Medulla oblongata (tissue), 1 donor: ENCODE data around the gene DGKD.

Experiments used
- DNase-seq: peaks from one replicate; pipeline ENCODE4 v3.0.0-alpha.2; 2015; ENCODE audit errors: extremely low spot score

DGKD gene

DNA sequence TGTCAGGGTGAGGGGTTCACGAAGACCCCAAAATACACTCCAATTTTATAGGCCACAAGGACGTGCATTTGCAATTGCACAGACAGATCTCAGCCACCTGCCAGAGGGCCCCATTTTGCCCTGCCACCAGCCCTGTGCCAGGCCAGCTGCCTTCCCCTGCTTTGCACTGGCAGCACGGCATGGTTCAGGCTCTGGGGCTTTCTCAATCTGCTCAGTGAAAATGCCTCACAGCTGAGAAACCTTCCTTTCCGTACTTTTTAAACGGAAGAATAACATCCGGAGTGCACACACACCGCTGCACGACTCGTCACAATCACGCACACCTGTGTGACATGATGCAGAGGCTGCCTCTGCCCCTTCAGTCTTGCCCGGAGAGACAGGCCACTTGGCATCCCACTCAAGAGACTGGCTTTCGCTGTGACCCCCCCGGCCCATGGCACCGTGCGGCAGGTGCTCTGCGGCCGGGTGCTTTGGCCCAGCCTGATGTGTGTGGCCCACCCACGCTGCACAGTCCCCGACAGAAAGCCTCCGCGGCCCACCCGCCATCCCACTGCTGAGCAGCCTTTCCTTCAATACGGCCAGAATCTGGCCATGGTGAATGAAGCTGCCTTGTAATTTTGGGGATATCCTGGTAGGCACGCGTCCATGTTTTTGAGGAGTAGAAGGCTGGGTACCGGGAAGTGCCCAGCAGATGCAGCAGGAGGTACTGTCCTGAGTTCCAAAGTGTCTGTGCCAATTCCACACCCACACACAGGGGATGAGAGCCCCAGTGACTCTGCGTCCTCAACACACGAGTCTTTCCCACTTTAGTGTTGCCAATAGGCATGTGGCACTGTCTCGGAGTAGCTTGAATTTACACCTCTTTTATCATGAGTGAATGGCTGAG lies 123.5 kb downstream of the DGKD start:
- DNase-seq = no peak

GRCh38 chr2:233479616-233480489 lies 125.6 kb downstream of the DGKD start:
- no peak for DNase-seq

GRCh38 chr2:233480490-233481202 lies 126.4 kb downstream of the DGKD start:
- no peak for DNase-seq

DNA sequence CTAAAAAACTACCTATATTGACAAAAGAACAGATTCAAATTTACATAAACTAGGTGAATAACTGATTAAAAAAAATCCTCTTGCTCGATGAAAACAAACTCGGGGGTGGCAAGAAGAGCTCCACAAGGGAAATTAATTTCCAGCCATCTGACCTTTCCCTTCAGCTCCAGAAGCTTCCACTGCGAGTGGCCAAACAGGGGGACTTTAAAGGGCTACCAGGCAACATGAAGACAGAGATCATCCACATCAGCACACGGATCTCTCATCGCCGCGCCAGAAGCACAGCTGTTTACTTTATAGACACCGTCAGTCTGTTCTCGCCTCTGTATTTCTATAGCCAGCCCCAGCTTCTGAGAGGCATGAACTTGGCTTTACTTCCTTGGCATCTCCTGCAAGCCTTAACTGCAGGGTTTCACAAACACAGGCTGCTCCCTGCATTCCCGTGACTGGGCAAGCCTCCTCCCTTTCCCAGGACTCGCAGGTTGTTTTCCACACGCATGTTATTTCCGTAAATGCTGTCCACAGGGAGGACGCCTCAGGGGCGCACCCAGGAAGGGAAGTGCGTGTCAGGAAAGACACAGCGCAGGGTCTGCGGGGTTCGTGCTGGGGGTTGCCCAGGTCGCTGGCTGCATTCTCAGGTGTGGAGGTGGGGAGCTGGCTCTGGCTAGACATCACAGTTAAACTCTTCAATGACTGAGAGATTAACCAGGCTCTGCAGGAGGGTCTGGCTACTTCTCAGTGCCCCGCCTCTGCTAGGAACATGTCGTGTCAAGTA lies 127.3 kb downstream of the DGKD start:
- no peak for DNase-seq

- DNase-seq = no peak
Measured at GRCh38 chr2:233482616-233483015, 128.3 kb downstream of the DGKD start.

- no peak for DNase-seq
Measured at GRCh38 chr2:233485726-233486125, 131.4 kb downstream of the DGKD start.

- DNase-seq = no peak
Measured at GRCh38 chr2:233486357-233486756, 132.1 kb downstream of the DGKD start.

- no peak for DNase-seq
Measured at GRCh38 chr2:233486778-233487552, 132.7 kb downstream of the DGKD start.

GRCh38 chr2:233487748-233488345 lies 133.6 kb downstream of the DGKD start:
- no peak for DNase-seq

GRCh38 chr2:233489143-233489542 lies 134.8 kb downstream of the DGKD start:
- DNase-seq = no peak

- peak; percentile 68 for DNase-seq
Measured at GRCh38 chr2:233489666-233490065, 135.4 kb downstream of the DGKD start.

DNA sequence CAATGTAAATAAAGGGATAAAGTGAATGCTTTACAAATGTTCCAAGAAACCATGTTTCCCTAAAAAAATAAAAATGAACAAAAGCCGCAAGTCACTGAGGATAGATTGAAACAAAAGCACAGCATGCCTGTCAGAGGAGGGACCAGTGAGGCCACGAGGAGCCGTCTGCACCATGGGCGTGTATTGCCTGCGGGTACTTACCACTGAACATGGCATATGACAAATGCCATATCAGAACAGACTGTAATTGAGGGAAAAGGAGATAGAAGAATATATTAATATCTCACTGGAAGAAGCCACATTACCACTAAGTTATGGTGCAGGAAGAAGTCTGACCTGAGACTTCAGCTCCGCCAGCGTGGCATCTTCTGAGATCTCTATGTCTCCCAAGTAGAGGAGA lies 136.5 kb downstream of the DGKD start:
- no peak for DNase-seq

DNA sequence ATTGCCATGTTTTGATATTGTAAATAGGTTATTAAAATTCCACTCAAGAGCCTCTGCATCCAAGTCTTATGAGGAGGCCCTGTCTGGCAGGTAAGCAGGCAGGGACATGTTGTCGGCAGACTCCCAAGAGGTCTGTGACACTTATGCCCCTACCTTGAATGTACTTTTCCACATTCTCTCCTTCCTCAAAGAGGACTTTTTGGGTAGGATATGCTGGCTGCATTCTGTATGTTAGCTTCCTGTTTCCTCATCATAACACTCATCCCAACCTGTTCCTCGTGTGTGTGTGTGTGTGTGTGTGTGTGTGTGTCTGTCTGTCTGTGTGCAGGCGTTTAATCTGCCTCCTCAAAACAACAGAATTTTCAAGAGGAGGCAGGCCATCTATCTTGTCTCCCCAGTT lies 137.0 kb downstream of the DGKD start:
- DNase-seq = no peak

- no peak for DNase-seq
Measured at GRCh38 chr2:233492078-233492477, 137.8 kb downstream of the DGKD start.

DNA sequence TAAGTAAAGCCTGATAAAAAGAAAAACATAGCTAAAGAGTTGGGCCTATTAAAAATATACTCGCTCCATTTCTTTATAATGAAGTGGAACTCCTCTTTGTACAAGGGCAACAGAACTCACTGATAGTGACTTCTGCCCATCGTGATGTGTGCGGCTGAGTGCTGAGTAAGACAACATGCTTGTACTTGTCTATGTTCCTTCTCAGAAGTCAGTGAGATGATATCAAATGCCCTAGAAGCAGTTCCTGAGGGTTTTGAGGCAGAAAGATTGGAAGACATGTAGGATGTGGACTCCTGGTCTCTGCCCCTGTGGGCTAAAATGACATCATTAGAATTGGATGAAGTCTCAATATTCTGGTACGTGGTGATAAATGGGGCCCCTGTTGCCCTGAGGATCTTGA lies 138.5 kb downstream of the DGKD start:
- DNase-seq = no peak

- no peak for DNase-seq
Measured at GRCh38 chr2:233495503-233496496, 141.5 kb downstream of the DGKD start.

GRCh38 chr2:233497692-233498091 lies 143.4 kb downstream of the DGKD start:
- DNase-seq = no peak

- no peak for DNase-seq
Measured at GRCh38 chr2:233498126-233498525, 143.8 kb downstream of the DGKD start.

- DNase-seq = no peak
Measured at GRCh38 chr2:233499928-233500327, 145.6 kb downstream of the DGKD start.
